K562 (cell line): ENCODE measurements around the gene DUOXA2. TPM values are rescaled to one million over a fixed set of nuclear protein-coding genes. Genes with fewer than 3 reads are reported as not detected.

Experiments
- BDP1 ChIP-seq: IDR thresholded peaks from 3 replicates; pipeline ENCODE4 v1.6.1; 2011; ENCODE audit not compliant: insufficient read length, insufficient read depth
- CHD1 ChIP-seq: fragments of 200-600 bp; sonication (generic); IDR thresholded peaks from one replicate; pipeline ENCODE4 v1.6.1; 2012; ENCODE audit warnings: mild to moderate bottlenecking, moderate library complexity, low read length, inconsistent platforms
- CREB5 ChIP-seq: fragments of 250-450 bp; sonication (Bioruptor Pico); IDR thresholded peaks from 2 replicates; pipeline ENCODE4 v1.5.0; 2020; ENCODE audit warnings: mild to moderate bottlenecking
- DIDO1 ChIP-seq: fragments of 450-650 bp; IDR thresholded peaks from 2 replicates; pipeline ENCODE4 v1.6.1; 2016; ENCODE audit warnings: low read depth, missing biosample characterization, missing genetic modification characterization
- EWSR1 ChIP-seq: fragments of 450-650 bp; IDR thresholded peaks from 2 replicates; pipeline ENCODE4 v1.6.1; 2018; ENCODE audit warnings: borderline replicate concordance, mild to moderate bottlenecking, low read depth, moderate library complexity; ENCODE audit not compliant: partially characterized antibody
- FOXK1 ChIP-seq: sonication (generic); formaldehyde crosslinking; IDR thresholded peaks from 2 replicates; pipeline ENCODE4 v1.8.0; 2022; ENCODE audit warnings: missing genetic modification reagents, mild to moderate bottlenecking, borderline replicate concordance
- GATA2 ChIP-seq: sonication (generic); formaldehyde crosslinking; IDR thresholded peaks from 2 replicates; pipeline ENCODE4 v1.4.0; 2020; ENCODE audit warnings: mild to moderate bottlenecking, missing genetic modification reagents
- KDM1A ChIP-seq, 2 experiments: fragments of 450-650 bp; IDR thresholded peaks; 2 replicates each; pipeline ENCODE4 v1.6.1; 2016; ENCODE audit warnings: mild to moderate bottlenecking in 2 of 2
- MXI1 ChIP-seq: IDR thresholded peaks from 2 replicates; pipeline ENCODE4 v1.6.1; 2011; ENCODE audit warnings: low read depth, mild to moderate bottlenecking, improper control_type of control experiment, low read length
- SMAD1 ChIP-seq: fragments of 150-350 bp; IDR thresholded peaks from 2 replicates; pipeline ENCODE4 v1.6.1; 2014; ENCODE audit warnings: low read length, low read depth; ENCODE audit not compliant: partially characterized antibody
- ZBTB7A ChIP-seq: IDR thresholded peaks from 2 replicates; pipeline ENCODE4 v1.6.1; 2011; ENCODE audit warnings: low read depth, mild to moderate bottlenecking, low read length, moderate library complexity, borderline replicate concordance; ENCODE audit not compliant: control insufficient read depth
- ZC3H8 ChIP-seq: fragments of 450-650 bp; IDR thresholded peaks from 2 replicates; pipeline ENCODE4 v1.6.1; 2017
- ZNF407 ChIP-seq: fragments of 450-650 bp; IDR thresholded peaks from 2 replicates; pipeline ENCODE4 v1.6.1; 2016; ENCODE audit warnings: low read depth
- polyA plus RNA-seq, 8 experiments: library from polyadenylated mRNA; depleted of rRNA in 4 of 8; stranded (reverse) in 5 of 8; unstranded in 3 of 8; fragments of >200 nt; fragmentation: Nextera tagmentation in 2 of 8; fragmentation: Illumina TruSeq in 1 of 8; extraction: Ambion mirVana in 2 of 8; extraction: Trizol in 1 of 8; gene quantifications; 2 replicates each; pipeline versions ENCODE4 v1.2.1 to v1.2.3, GENCODE V29; 2011 to 2014; ENCODE audit warnings: inconsistent platforms in 1 of 8, missing spikeins in 1 of 8
- total RNA-seq, 7 experiments: library from RNA; depleted of rRNA in 6 of 7; stranded (reverse); fragments of >200 nt in 6 of 7; fragmentation: Illumina TruSeq in 2 of 7; extraction: Trizol in 2 of 7; gene quantifications; 2 replicates each; pipeline versions ENCODE4 v1.2.1 to v1.2.3, GENCODE V29; 2011 to 2021; ENCODE audit warnings: low replicate concordance in 1 of 7
- TF ChIP-seq, protein P1 (sequence below): fragments of 450-650 bp; IDR thresholded peaks from 2 replicates; pipeline ENCODE4 v1.6.1; 2018; ENCODE audit not compliant: partially characterized antibody

The DUOXA2 gene
- total and polyA plus RNA-seq, 9 of the 15 experiments (the other 6 are each of a cell fraction or from before 2014, with no cell fraction given) = not detected

GRCh38 chr15:45166834-45167630 lies 52.9 kb downstream of the DUOXA2 start (continued):
- TF ChIP-seq EWSR1 = no peak
- no peak for TF ChIP-seq GATA2 (CRISPR knock-in tag)
- TF ChIP-seq SMAD1 = no peak
- no peak for TF ChIP-seq FOXK1 (CRISPR knock-in tag)
- no peak for TF ChIP-seq ZC3H8
- TF ChIP-seq BDP1 = no peak
- peak; percentile 76; the same call in 1 of the 2 replicates for TF ChIP-seq ZBTB7A
- TF ChIP-seq ZNF407 = no peak
- no peak for TF ChIP-seq CREB5 (CRISPR knock-in tag)
- TF ChIP-seq, protein P1, sequence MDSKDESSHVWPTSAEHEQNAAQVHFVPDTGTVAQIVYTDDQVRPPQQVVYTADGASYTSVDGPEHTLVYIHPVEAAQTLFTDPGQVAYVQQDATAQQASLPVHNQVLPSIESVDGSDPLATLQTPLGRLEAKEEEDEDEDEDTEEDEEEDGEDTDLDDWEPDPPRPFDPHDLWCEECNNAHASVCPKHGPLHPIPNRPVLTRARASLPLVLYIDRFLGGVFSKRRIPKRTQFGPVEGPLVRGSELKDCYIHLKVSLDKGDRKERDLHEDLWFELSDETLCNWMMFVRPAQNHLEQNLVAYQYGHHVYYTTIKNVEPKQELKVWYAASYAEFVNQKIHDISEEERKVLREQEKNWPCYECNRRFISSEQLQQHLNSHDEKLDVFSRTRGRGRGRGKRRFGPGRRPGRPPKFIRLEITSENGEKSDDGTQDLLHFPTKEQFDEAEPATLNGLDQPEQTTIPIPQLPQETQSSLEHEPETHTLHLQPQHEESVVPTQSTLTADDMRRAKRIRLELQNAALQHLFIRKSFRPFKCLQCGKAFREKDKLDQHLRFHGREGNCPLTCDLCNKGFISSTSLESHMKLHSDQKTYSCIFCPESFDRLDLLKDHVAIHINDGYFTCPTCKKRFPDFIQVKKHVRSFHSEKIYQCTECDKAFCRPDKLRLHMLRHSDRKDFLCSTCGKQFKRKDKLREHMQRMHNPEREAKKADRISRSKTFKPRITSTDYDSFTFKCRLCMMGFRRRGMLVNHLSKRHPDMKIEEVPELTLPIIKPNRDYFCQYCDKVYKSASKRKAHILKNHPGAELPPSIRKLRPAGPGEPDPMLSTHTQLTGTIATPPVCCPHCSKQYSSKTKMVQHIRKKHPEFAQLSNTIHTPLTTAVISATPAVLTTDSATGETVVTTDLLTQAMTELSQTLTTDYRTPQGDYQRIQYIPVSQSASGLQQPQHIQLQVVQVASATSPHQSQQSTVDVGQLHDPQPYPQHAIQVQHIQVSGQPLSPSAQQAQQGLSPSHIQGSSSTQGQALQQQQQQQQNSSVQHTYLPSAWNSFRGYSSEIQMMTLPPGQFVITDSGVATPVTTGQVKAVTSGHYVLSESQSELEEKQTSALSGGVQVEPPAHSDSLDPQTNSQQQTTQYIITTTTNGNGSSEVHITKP = no peak
- no peak for TF ChIP-seq DIDO1 (tag)
- no peak; a peak in 1 of 4 replicates for TF ChIP-seq KDM1A (IDR thresholded peaks at IDR 0.05)
- no peak for TF ChIP-seq CHD1
- no peak for TF ChIP-seq MXI1
